Measurements from ENCODE around the gene SLAIN1. TPM values are rescaled to one million over a fixed set of nuclear protein-coding genes. Genes with fewer than 3 reads are reported as not detected.

The SLAIN1 gene
- total and polyA plus RNA-seq, 2 of the 13 experiments (the other 11 are each of a cell fraction or from before 2014, with no cell fraction given): 1.2 to 4.5 TPM

DNA sequence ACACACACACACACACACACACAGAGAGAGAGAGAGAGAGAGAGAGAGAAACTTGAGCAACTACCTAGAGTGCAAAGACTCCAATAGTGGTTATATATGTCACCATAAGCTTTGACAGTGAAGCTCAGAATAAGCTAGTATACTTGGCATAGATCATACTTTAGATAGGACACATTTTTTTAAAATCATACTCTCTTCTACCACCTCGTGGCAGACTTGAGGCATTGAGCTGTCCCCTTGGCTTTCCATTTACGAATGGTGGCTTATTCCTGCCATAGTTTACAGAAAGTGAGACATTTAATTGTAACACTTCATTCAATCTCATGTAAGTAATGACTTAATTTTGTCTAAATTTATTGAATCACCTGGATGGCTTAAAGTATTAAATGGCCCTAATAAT lies 112.9 kb downstream of the SLAIN1 start:
- H4K20me1 ChIP-seq (ENCODE audit: insufficient read depth, low read length): no peaks in the 10 kb centered on the region
- H3K4me1 ChIP-seq (ENCODE audit: insufficient read depth, low read length): no peaks in the 10 kb centered on the region
- H3K4me3 ChIP-seq (replicated peaks in 1 of 3; ENCODE audit: insufficient read depth in 1 of 3, low read depth in 2 of 3, low read length in 3 of 3): no peak overlapping the region
- no peak overlapping the region for H2AFZ ChIP-seq (ENCODE audit: low read length)
- no peak overlapping the region for H3K9ac ChIP-seq (ENCODE audit: insufficient read depth, low read depth, low read length)
- no TSS peak for BruUV-seq (replicated peaks)
- no peaks in the 10 kb centered on the region; a peak in 1 of 5 replicates for H3K27me3 ChIP-seq (ENCODE audit: control insufficient read depth in 1 of 2, insufficient read depth in 2 of 2, low read length in 2 of 2)
- TF ChIP-seq ZNF251 (CRISPR knock-in tag; IDR thresholded peaks at IDR 0.05) (no peak), FIP1L1 (IDR thresholded peaks at IDR 0.05; ENCODE audit: borderline replicate concordance, insufficient read depth, low read depth, low read length) (no peak), MEIS1 (CRISPR knock-in tag; IDR thresholded peaks at IDR 0.05; ENCODE audit: borderline replicate concordance) (no peak), ZNF546 (CRISPR knock-in tag; conservative IDR thresholded peaks at IDR 0.05) (no peak), ZNF713 (CRISPR knock-in tag; IDR thresholded peaks at IDR 0.05) (no peak), KMT2A (CRISPR knock-in tag; IDR thresholded peaks at IDR 0.05) (no peak), ZNF672 (CRISPR knock-in tag; IDR thresholded peaks at IDR 0.05) (no peak)
- TF ChIP-seq, protein P1, sequence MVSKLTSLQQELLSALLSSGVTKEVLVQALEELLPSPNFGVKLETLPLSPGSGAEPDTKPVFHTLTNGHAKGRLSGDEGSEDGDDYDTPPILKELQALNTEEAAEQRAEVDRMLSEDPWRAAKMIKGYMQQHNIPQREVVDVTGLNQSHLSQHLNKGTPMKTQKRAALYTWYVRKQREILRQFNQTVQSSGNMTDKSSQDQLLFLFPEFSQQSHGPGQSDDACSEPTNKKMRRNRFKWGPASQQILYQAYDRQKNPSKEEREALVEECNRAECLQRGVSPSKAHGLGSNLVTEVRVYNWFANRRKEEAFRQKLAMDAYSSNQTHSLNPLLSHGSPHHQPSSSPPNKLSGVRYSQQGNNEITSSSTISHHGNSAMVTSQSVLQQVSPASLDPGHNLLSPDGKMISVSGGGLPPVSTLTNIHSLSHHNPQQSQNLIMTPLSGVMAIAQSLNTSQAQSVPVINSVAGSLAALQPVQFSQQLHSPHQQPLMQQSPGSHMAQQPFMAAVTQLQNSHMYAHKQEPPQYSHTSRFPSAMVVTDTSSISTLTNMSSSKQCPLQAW (CRISPR knock-in tag; IDR thresholded peaks at IDR 0.05): no peak
- ATAC-seq (peak; percentile 48; the same call in 2 of the 3 replicates), DNase-seq (ENCODE audit: low spot score) (no peak), FAIRE-seq (no peak)
- ChIA-PET CTCF (ENCODE audit: low intra/inter-chr PET ratio, low total read pairs) (no interaction called here), POLR2A (no interaction called here)
- in situ Hi-C loops (cut with HindIII; ENCODE audit: extremely low pct_ligation_motif_present, low pct_unique_long_range_greater_than_20kb): no loop called here
- H3K9me3 ChIP-seq (ENCODE audit: low read length): peaks cover 8% of the 10 kb centered on the region; the same call in 1 of the 2 replicates
- H3K27ac ChIP-seq (ENCODE audit: extremely low read length, insufficient read depth, low read length): no peak overlapping the region
- H3K4me2 ChIP-seq (ENCODE audit: low read depth, low read length): no peak overlapping the region
- intact Hi-C loops (cut with micrococcal nuclease; ENCODE audit: unreplicated experiment): no loop called here
- H3K79me2 ChIP-seq (ENCODE audit: insufficient read depth, low read length): no peaks in the 10 kb centered on the region
- no peaks in the 10 kb centered on the region for H3K36me3 ChIP-seq (replicated peaks in 1 of 2; ENCODE audit: control insufficient read depth in 1 of 2, insufficient read depth in 2 of 2, low read length in 2 of 2)
- WGBS (ENCODE audit: low lambda C conversion rate): 7% methylated on average over 2 of the region's 2 CpGs

All from HepG2 (cell line).